ENCODE results near the gene C14orf119. TPM values are rescaled to one million over a fixed set of nuclear protein-coding genes. Genes with fewer than 3 reads are reported as not detected.

C14orf119 gene
- total RNA-seq, 1 donor from 2014 or later = 35.3 TPM

GRCh38 chr14:23112359-23113178 is 17.3 kb downstream of the C14orf119 start:
- DNase-seq = no peak
- Mint-ChIP-seq H3K36me3 (ENCODE audit: low read depth) (no peaks in the 10 kb centered on the region), H3K27me3 (peaks cover 8% of the 10 kb centered on the region), H3K27ac (no peak overlapping the region), H3K4me3 (no peak overlapping the region), H3K9me3 (no peaks in the 10 kb centered on the region), H3K4me1 (no peaks in the 10 kb centered on the region)
- ATAC-seq (ENCODE audit: low read depth) = no peak
- CTCF ChIA-PET = interaction anchor here (1.2 kb wide), 1 partner anchor 8 kb away, joined by 6 read pairs; no protein-coding TSS in a partner anchor
- TF ChIP-seq CTCF (IDR thresholded peaks at IDR 0.05) = no peak
- intact Hi-C loops (cut with micrococcal nuclease) = no loop called here
- POLR2A ChIA-PET = no interaction called here

- CTCF ChIA-PET = interaction anchor here (0.7 to 1.2 kb wide), 2 partner anchors 7 to 222 kb away, joined by 3 to 6 read pairs; no protein-coding TSS in a partner anchor
- POLR2A ChIA-PET = no interaction called here
Observed at GRCh38 chr14:23113431-23114119, 18.3 kb downstream of the C14orf119 start.

GRCh38 chr14:23114120-23114458 is 18.8 kb downstream of the C14orf119 start:
- no peaks in the 10 kb centered on the region for H3K9me3 Mint-ChIP-seq
- no peak for TF ChIP-seq CTCF (IDR thresholded peaks at IDR 0.05)
- H3K27me3 Mint-ChIP-seq = peaks cover 8% of the 10 kb centered on the region
- intact Hi-C loops (cut with micrococcal nuclease) = no loop called here
- H3K27ac Mint-ChIP-seq = no peak overlapping the region
- DNase-seq (no peak), ATAC-seq (ENCODE audit: low read depth) (no peak)
- no peak overlapping the region for H3K4me3 Mint-ChIP-seq
- CTCF ChIA-PET = interaction anchor here (0.7 kb wide), 1 partner anchor 222 kb away, joined by 3 read pairs; no protein-coding TSS in a partner anchor
- no peaks in the 10 kb centered on the region for H3K36me3 Mint-ChIP-seq (ENCODE audit: low read depth)
- POLR2A ChIA-PET = no interaction called here
- peaks cover 3% of the 10 kb centered on the region for H3K4me1 Mint-ChIP-seq

More at GRCh38 chr14:23113431-23114119, 18.3 kb downstream of the C14orf119 start:
- Mint-ChIP-seq H3K4me1 (no peaks in the 10 kb centered on the region), H3K9me3 (no peaks in the 10 kb centered on the region), H3K27ac (no peak overlapping the region), H3K36me3 (ENCODE audit: low read depth) (no peaks in the 10 kb centered on the region), H3K4me3 (no peak overlapping the region), H3K27me3 (peaks cover 8% of the 10 kb centered on the region)
- intact Hi-C loops (cut with micrococcal nuclease) = no loop called here
- ATAC-seq (ENCODE audit: low read depth) (no peak), DNase-seq (no peak)
- TF ChIP-seq CTCF (IDR thresholded peaks at IDR 0.05) = no peak

- intact Hi-C loops (cut with micrococcal nuclease) = no loop called here
- H3K36me3 Mint-ChIP-seq (ENCODE audit: low read depth) = no peaks in the 10 kb centered on the region
- ATAC-seq (ENCODE audit: low read depth) (no peak), DNase-seq (no peak)
- CTCF ChIA-PET = no interaction called here
- no peak for TF ChIP-seq CTCF (IDR thresholded peaks at IDR 0.05)
- H3K4me3 Mint-ChIP-seq = no peak overlapping the region
- H3K27me3 Mint-ChIP-seq = peaks cover 8% of the 10 kb centered on the region
- peaks cover 9% of the 10 kb centered on the region for H3K4me1 Mint-ChIP-seq
- H3K27ac Mint-ChIP-seq = no peak overlapping the region
- no peaks in the 10 kb centered on the region for H3K9me3 Mint-ChIP-seq
- POLR2A ChIA-PET = no interaction called here
Observed at GRCh38 chr14:23114669-23115038, 19.3 kb downstream of the C14orf119 start.

- ATAC-seq (ENCODE audit: low read depth) (no peak), DNase-seq (no peak)
- peaks cover 8% of the 10 kb centered on the region for H3K27me3 Mint-ChIP-seq
- no peak overlapping the region for H3K27ac Mint-ChIP-seq
- CTCF ChIA-PET = no interaction called here
- TF ChIP-seq CTCF (IDR thresholded peaks at IDR 0.05) = no peak
- POLR2A ChIA-PET = no interaction called here
- H3K4me3 Mint-ChIP-seq = no peak overlapping the region
- H3K36me3 Mint-ChIP-seq (ENCODE audit: low read depth) = no peaks in the 10 kb centered on the region
- peaks cover 14% of the 10 kb centered on the region for H3K4me1 Mint-ChIP-seq
- H3K9me3 Mint-ChIP-seq = no peaks in the 10 kb centered on the region
- intact Hi-C loops (cut with micrococcal nuclease) = no loop called here
Observed at GRCh38 chr14:23115039-23115731, 19.9 kb downstream of the C14orf119 start.
